HepG2 (cell line): Measurements from ENCODE around the gene ZNF12. TPM values are rescaled to one million over a fixed set of nuclear protein-coding genes. Genes with fewer than 3 reads are reported as not detected.

ENCODE experiments used
- ARNTL ChIP-seq: sonication (generic); formaldehyde crosslinking; IDR thresholded peaks from 2 replicates; pipeline ENCODE4 v1.4.0; 2020; ENCODE audit warnings: mild to moderate bottlenecking, missing genetic modification reagents
- DRAP1 ChIP-seq: IDR thresholded peaks from 2 replicates; pipeline ENCODE4 v1.6.1; 2016; ENCODE audit warnings: missing genetic modification reagents, missing compliant biosample characterization
- HDAC1 ChIP-seq: sonication (generic); formaldehyde crosslinking; IDR thresholded peaks from 2 replicates; pipeline ENCODE4 v1.5.1; 2020; ENCODE audit warnings: mild to moderate bottlenecking, missing genetic modification reagents
- KDM3A ChIP-seq: IDR thresholded peaks from 2 replicates; pipeline ENCODE4 v1.6.1; 2018; ENCODE audit warnings: low read depth, missing compliant biosample characterization
- KMT2A ChIP-seq: sonication (generic); formaldehyde crosslinking; IDR thresholded peaks from 2 replicates; pipeline ENCODE4 v1.4.0; 2020; ENCODE audit warnings: missing genetic modification reagents
- NCOA1 ChIP-seq: sonication (generic); formaldehyde crosslinking; IDR thresholded peaks from 2 replicates; pipeline ENCODE4 v1.9.0; 2021; ENCODE audit warnings: missing genetic modification reagents
- SIN3A ChIP-seq: IDR thresholded peaks from 2 replicates; pipeline ENCODE4 v1.6.1; 2011; ENCODE audit warnings: low read depth, mild to moderate bottlenecking, control low read depth, low read length, borderline replicate concordance
- SNRNP70 ChIP-seq: fragments of 200-400 bp; formaldehyde crosslinking; IDR thresholded peaks from 2 replicates; pipeline ENCODE4 v1.6.1; 2017; ENCODE audit warnings: mild to moderate bottlenecking, low read depth, low read length, moderate library complexity
- TERF1 ChIP-seq: sonication (generic); formaldehyde crosslinking; IDR thresholded peaks from 2 replicates; pipeline ENCODE4 v1.8.0; 2022; ENCODE audit warnings: mild to moderate bottlenecking, missing genetic modification reagents, moderate library complexity
- TOE1 ChIP-seq: sonication (generic); formaldehyde crosslinking; IDR thresholded peaks from 2 replicates; pipeline ENCODE4 v1.4.0; 2020; ENCODE audit warnings: mild to moderate bottlenecking, missing genetic modification reagents
- ZMYM2 ChIP-seq: sonication (generic); formaldehyde crosslinking; IDR thresholded peaks from 2 replicates; pipeline ENCODE4 v1.8.0; 2022; ENCODE audit warnings: mild to moderate bottlenecking, missing genetic modification reagents
- ZMYM3 ChIP-seq: sonication (generic); formaldehyde crosslinking; IDR thresholded peaks from 2 replicates; pipeline ENCODE4 v1.5.1; 2020; ENCODE audit warnings: mild to moderate bottlenecking, missing genetic modification reagents
- ZNF136 ChIP-seq: sonication (generic); formaldehyde crosslinking; IDR thresholded peaks from 2 replicates; pipeline ENCODE4 v1.8.1; 2022; ENCODE audit warnings: low read depth, mild to moderate bottlenecking, moderate library complexity, missing genetic modification reagents
- ZNF446 ChIP-seq: sonication (generic); formaldehyde crosslinking; IDR thresholded peaks from 2 replicates; pipeline ENCODE4 v1.5.0; 2020; ENCODE audit warnings: mild to moderate bottlenecking, missing genetic modification reagents
- ZNF607 ChIP-seq: sonication (generic); formaldehyde crosslinking; IDR thresholded peaks from 2 replicates; pipeline ENCODE4 v1.5.1; 2020; ENCODE audit warnings: missing genetic modification reagents, mild to moderate bottlenecking, borderline replicate concordance
- ZNF768 ChIP-seq: sonication (generic); formaldehyde crosslinking; IDR thresholded peaks from 2 replicates; pipeline ENCODE4 v1.4.0; 2020; ENCODE audit warnings: missing genetic modification reagents
- ZNF772 ChIP-seq: sonication (generic); formaldehyde crosslinking; IDR thresholded peaks from 2 replicates; pipeline ENCODE4 v1.5.0; 2020; ENCODE audit warnings: mild to moderate bottlenecking, missing genetic modification reagents
- polyA plus RNA-seq, 8 experiments: library from polyadenylated mRNA; depleted of rRNA in 3 of 8; stranded (reverse) in 7 of 8; unstranded in 1 of 8; fragments of >200 nt; fragmentation: Illumina TruSeq in 4 of 8; extraction: Trizol in 4 of 8; gene quantifications; 2 replicates each; pipeline versions ENCODE4 v1.2.1 to v1.2.3, GENCODE V29; 2011 to 2016; ENCODE audit warnings: low read depth in 4 of 8, missing spikeins in 1 of 8, mixed read lengths in 1 of 8; ENCODE audit not compliant: insufficient read depth in 1 of 8
- total RNA-seq, 5 experiments: library from RNA; depleted of rRNA; stranded (reverse); fragments of >200 nt; fragmentation: Illumina TruSeq; extraction: Trizol; gene quantifications; 2 replicates each; pipeline ENCODE4 v1.2.3, GENCODE V29; 2016; ENCODE audit warnings: low read depth in 1 of 5
- TF ChIP-seq, protein P1 (sequence below): sonication (generic); formaldehyde crosslinking; IDR thresholded peaks from 2 replicates; pipeline ENCODE4 v1.8.0; 2022; ENCODE audit warnings: missing genetic modification reagents, mild to moderate bottlenecking, moderate library complexity, borderline replicate concordance
- TF ChIP-seq, protein P2 (sequence below): sonication (generic); formaldehyde crosslinking; IDR thresholded peaks from 2 replicates; pipeline ENCODE4 v1.4.0; 2020; ENCODE audit warnings: low read depth, mild to moderate bottlenecking, missing genetic modification reagents
- TF ChIP-seq, protein P3 (sequence below): sonication (generic); formaldehyde crosslinking; IDR thresholded peaks from 2 replicates; pipeline ENCODE4 v1.4.0; 2020; ENCODE audit warnings: missing genetic modification reagents

The ZNF12 gene
- total and polyA plus RNA-seq, 2 of the 13 experiments (the other 11 are each of a cell fraction or from before 2014, with no cell fraction given): 21.4 to 22.8 TPM

GRCh38 chr7:6729492-6730342 is 23.0 kb upstream of the ZNF12 start (continued):
- TF ChIP-seq, protein P1, sequence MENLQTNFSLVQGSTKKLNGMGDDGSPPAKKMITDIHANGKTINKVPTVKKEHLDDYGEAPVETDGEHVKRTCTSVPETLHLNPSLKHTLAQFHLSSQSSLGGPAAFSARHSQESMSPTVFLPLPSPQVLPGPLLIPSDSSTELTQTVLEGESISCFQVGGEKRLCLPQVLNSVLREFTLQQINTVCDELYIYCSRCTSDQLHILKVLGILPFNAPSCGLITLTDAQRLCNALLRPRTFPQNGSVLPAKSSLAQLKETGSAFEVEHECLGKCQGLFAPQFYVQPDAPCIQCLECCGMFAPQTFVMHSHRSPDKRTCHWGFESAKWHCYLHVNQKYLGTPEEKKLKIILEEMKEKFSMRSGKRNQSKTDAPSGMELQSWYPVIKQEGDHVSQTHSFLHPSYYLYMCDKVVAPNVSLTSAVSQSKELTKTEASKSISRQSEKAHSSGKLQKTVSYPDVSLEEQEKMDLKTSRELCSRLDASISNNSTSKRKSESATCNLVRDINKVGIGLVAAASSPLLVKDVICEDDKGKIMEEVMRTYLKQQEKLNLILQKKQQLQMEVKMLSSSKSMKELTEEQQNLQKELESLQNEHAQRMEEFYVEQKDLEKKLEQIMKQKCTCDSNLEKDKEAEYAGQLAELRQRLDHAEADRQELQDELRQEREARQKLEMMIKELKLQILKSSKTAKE (CRISPR knock-in tag): no peak
- TF ChIP-seq SNRNP70 (no peak), ZMYM3 (CRISPR knock-in tag) (no peak), ZMYM2 (CRISPR knock-in tag) (no peak), TERF1 (CRISPR knock-in tag) (no peak), HDAC1 (peak; percentile 74), ZNF136 (CRISPR knock-in tag) (peak; percentile 76; the same call in 1 of the 2 replicates), SIN3A (peak; percentile 42; the same call in 1 of the 2 replicates), ZNF446 (CRISPR knock-in tag) (peak; percentile 76; the same call in 1 of the 2 replicates), KDM3A (CRISPR knock-in tag) (peak; percentile 75), ZNF607 (peak; percentile 97), DRAP1 (CRISPR knock-in tag) (peak; percentile 81), NCOA1 (peak; percentile 92), TOE1 (CRISPR knock-in tag) (no peak), KMT2A (CRISPR knock-in tag) (no peak), ZNF772 (CRISPR knock-in tag) (peak; percentile 72), ZNF768 (CRISPR knock-in tag) (peak; percentile 82), ARNTL (CRISPR knock-in tag) (no peak; the same call in 1 of the 2 replicates)
- TF ChIP-seq, protein P2, sequence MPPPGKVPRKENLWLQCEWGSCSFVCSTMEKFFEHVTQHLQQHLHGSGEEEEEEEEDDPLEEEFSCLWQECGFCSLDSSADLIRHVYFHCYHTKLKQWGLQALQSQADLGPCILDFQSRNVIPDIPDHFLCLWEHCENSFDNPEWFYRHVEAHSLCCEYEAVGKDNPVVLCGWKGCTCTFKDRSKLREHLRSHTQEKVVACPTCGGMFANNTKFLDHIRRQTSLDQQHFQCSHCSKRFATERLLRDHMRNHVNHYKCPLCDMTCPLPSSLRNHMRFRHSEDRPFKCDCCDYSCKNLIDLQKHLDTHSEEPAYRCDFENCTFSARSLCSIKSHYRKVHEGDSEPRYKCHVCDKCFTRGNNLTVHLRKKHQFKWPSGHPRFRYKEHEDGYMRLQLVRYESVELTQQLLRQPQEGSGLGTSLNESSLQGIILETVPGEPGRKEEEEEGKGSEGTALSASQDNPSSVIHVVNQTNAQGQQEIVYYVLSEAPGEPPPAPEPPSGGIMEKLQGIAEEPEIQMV (CRISPR knock-in tag): peak; percentile 49; the same call in 1 of the 2 replicates
- TF ChIP-seq, protein P3, sequence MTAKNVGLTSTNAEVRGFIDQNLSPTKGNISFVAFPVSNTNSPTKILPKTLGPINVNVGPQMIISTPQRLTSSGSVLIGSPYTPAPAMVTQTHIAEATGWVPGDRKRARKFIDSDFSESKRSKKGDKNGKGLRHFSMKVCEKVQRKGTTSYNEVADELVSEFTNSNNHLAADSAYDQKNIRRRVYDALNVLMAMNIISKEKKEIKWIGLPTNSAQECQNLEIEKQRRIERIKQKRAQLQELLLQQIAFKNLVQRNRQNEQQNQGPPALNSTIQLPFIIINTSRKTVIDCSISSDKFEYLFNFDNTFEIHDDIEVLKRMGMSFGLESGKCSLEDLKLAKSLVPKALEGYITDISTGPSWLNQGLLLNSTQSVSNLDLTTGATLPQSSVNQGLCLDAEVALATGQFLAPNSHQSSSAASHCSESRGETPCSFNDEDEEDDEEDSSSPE (CRISPR knock-in tag): no peak
